Loucy (cell line): ENCODE data around the gene YTHDF1.

ENCODE experiments used
- H2AFZ ChIP-seq: fragments of 200-600 bp; sonication (generic); 2 replicates; pipeline ENCODE4 v1.6.0; 2016; ENCODE audit warnings: antibody characterized with exemption, mild to moderate bottlenecking, low read length, moderate library complexity
- H3F3A ChIP-seq: fragments of 200-600 bp; 2 replicates; pipeline ENCODE4 v1.6.0; 2016; ENCODE audit warnings: antibody characterized with exemption, low read depth, mild to moderate bottlenecking
- H3K27me3 ChIP-seq: fragments of 200-600 bp; sonication (generic); 2 replicates; pipeline ENCODE4 v1.6.1; 2014; ENCODE audit warnings: low read length, mild to moderate bottlenecking; ENCODE audit not compliant: insufficient read depth, poor library complexity, severe bottlenecking
- H3K36me3 ChIP-seq: fragments of 200-600 bp; sonication (generic); 2 replicates; pipeline ENCODE4 v1.6.1; 2016; ENCODE audit warnings: low read length; ENCODE audit not compliant: insufficient read depth
- H3K4me1 ChIP-seq: fragments of 200-600 bp; sonication (generic); 2 replicates; pipeline ENCODE4 v1.5.1; 2014; ENCODE audit warnings: low read length, mild to moderate bottlenecking; ENCODE audit not compliant: insufficient read depth, poor library complexity, severe bottlenecking
- H3K4me2 ChIP-seq: fragments of 200-600 bp; sonication (generic); 2 replicates; pipeline ENCODE4 v1.6.0; 2014; ENCODE audit warnings: antibody characterized with exemption, low read length, low read depth, mild to moderate bottlenecking; ENCODE audit not compliant: poor library complexity, severe bottlenecking
- H3K4me3 ChIP-seq: fragments of 200-600 bp; sonication (generic); 2 replicates; pipeline ENCODE4 v1.5.1; 2014; ENCODE audit warnings: low read length, mild to moderate bottlenecking, mixed read lengths; ENCODE audit not compliant: poor library complexity, severe bottlenecking
- H3K79me2 ChIP-seq: fragments of 200-600 bp; sonication (generic); 2 replicates; pipeline ENCODE4 v1.6.1; 2014; ENCODE audit warnings: low read length; ENCODE audit not compliant: insufficient read depth
- H3K9ac ChIP-seq: fragments of 200-600 bp; sonication (generic); 2 replicates; pipeline ENCODE4 v1.6.0; 2014; ENCODE audit warnings: mild to moderate bottlenecking, low read depth, low read length, moderate library complexity; ENCODE audit not compliant: poor library complexity, severe bottlenecking
- H3K9me2 ChIP-seq: fragments of 200-600 bp; sonication (generic); replicated peaks from 2 replicates; pipeline ENCODE4 v1.6.1; 2016; ENCODE audit warnings: low read depth, low read length, mixed read lengths
- H3K9me3 ChIP-seq: fragments of 200-600 bp; sonication (generic); 2 replicates; pipeline ENCODE4 v1.6.1; 2014; ENCODE audit warnings: mild to moderate bottlenecking, antibody characterized with exemption, low read length, low read depth; ENCODE audit not compliant: insufficient read depth
- H4K20me1 ChIP-seq: fragments of 200-600 bp; sonication (generic); 2 replicates; pipeline ENCODE4 v1.6.0; 2014; ENCODE audit warnings: antibody characterized with exemption, low read length, mild to moderate bottlenecking; ENCODE audit not compliant: insufficient read depth, poor library complexity, severe bottlenecking
- CTCF ChIP-seq: fragments of 200-600 bp; sonication (generic); conservative IDR thresholded peaks from 2 replicates; pipeline ENCODE4 v1.5.1; 2014; ENCODE audit warnings: mild to moderate bottlenecking, antibody characterized with exemption, low read length
- EZH2phosphoT487 ChIP-seq: fragments of 200-600 bp; IDR thresholded peaks from 2 replicates; pipeline ENCODE4 v1.6.1; 2018; ENCODE audit warnings: antibody characterized with exemption, mild to moderate bottlenecking, moderate library complexity, borderline replicate concordance

Gene YTHDF1

GRCh38 chr20:63180569-63181185 lies 35.3 kb downstream of the YTHDF1 start:
- no peaks in the 10 kb centered on the region for H3K9me3 ChIP-seq
- H3K9me2 ChIP-seq, result no peaks in the 10 kb centered on the region
- no peak overlapping the region for H3K9ac ChIP-seq
- H3K27me3 ChIP-seq, result no peaks in the 10 kb centered on the region
- no peak overlapping the region for H3K4me3 ChIP-seq
- H3K4me2 ChIP-seq, result no peak overlapping the region
- H3K79me2 ChIP-seq, result no peaks in the 10 kb centered on the region
- H4K20me1 ChIP-seq, result no peaks in the 10 kb centered on the region
- no peaks in the 10 kb centered on the region for H3F3A ChIP-seq
- H2AFZ ChIP-seq, result no peak overlapping the region
- TF ChIP-seq EZH2phosphoT487 (no peak), CTCF (no peak)
- no peaks in the 10 kb centered on the region for H3K4me1 ChIP-seq
- no peaks in the 10 kb centered on the region for H3K36me3 ChIP-seq

- no peak overlapping the region for H3K9ac ChIP-seq
Observed at GRCh38 chr20:63179687-63180568, 36.0 kb downstream of the YTHDF1 start.

More at GRCh38 chr20:63179687-63180568, 36.0 kb downstream of the YTHDF1 start:
- Histone ChIP-seq H3K79me2 (no peaks in the 10 kb centered on the region), H2AFZ (no peak overlapping the region), H3K4me1 (no peaks in the 10 kb centered on the region), H3K4me2 (no peak overlapping the region), H3K9me2 (no peaks in the 10 kb centered on the region), H3K27me3 (no peaks in the 10 kb centered on the region), H4K20me1 (no peaks in the 10 kb centered on the region), H3F3A (no peaks in the 10 kb centered on the region), H3K36me3 (no peaks in the 10 kb centered on the region), H3K4me3 (no peak overlapping the region), H3K9me3 (no peaks in the 10 kb centered on the region)
- no peak for TF ChIP-seq EZH2phosphoT487
- no peak for TF ChIP-seq CTCF
